ENCODE measurements around the gene SAPCD1. TPM values are rescaled to one million over a fixed set of nuclear protein-coding genes. Genes with fewer than 3 reads are reported as not detected.

Gene SAPCD1
- total and polyA plus RNA-seq, 10 of the 15 experiments (the other 5 are each of a cell fraction or from before 2014, with no cell fraction given): 1.6 to 13.0 (median 5.4) TPM

GRCh38 chr6:31765910-31766794 lies 3.7 kb downstream of the SAPCD1 start (continued):
- TF ChIP-seq E4F1 (IDR thresholded peaks at IDR 0.05; ENCODE audit: borderline replicate concordance, partially characterized antibody) (no peak), ZSCAN29 (IDR thresholded peaks at IDR 0.05) (no peak), TCF7 (IDR thresholded peaks at IDR 0.05; ENCODE audit: borderline replicate concordance) (no peak)

- Histone ChIP-seq H3K4me2 (ENCODE audit: control insufficient read depth, insufficient read depth) (no peak overlapping the region), H3K9me3 (replicated peaks; ENCODE audit: control insufficient read depth, insufficient read depth, low read length) (no peaks in the 10 kb centered on the region), H3K4me1 (ENCODE audit: control insufficient read depth, insufficient read depth, low read length) (no peaks in the 10 kb centered on the region), H2AFZ (ENCODE audit: control insufficient read depth, low read depth, low read length) (no peak overlapping the region), H3K9ac (ENCODE audit: control insufficient read depth, insufficient read depth, low read length) (no peak overlapping the region), H3K36me3 (ENCODE audit: control insufficient read depth in 2 of 2, insufficient read depth in 2 of 2, low read length in 1 of 2) (no peaks in the 10 kb centered on the region), H4K20me1 (ENCODE audit: control insufficient read depth, insufficient read depth) (no peaks in the 10 kb centered on the region), H3K4me3 (no peak overlapping the region), H3K27me3 (replicated peaks in 1 of 2; ENCODE audit: control insufficient read depth in 2 of 2, insufficient read depth in 2 of 2, low read length in 1 of 2) (no peaks in the 10 kb centered on the region), H3K27ac (ENCODE audit: control insufficient read depth, insufficient read depth) (no peak overlapping the region), H3K79me2 (ENCODE audit: control insufficient read depth, insufficient read depth, low read length) (no peaks in the 10 kb centered on the region)
- intact Hi-C loops (cut with micrococcal nuclease; ENCODE audit: unreplicated experiment) (no loop called here), in situ Hi-C loops (cut with MboI) (no loop called here)
- DNase-seq (ENCODE audit: low read depth, low spot score) (no peak), ATAC-seq (no peak), FAIRE-seq (no peak)
- WGBS (ENCODE audit: insufficient coverage, insufficient replicate concordance, low lambda C conversion rate, missing lambda C conversion rate): 78% methylated on average over 6 of the region's 6 CpGs
- ChIA-PET CTCF (interaction anchor here (9.2 kb wide), 1 partner anchor 33 kb away, joined by 208 read pairs; the partner anchor contains the start of genes CLIC1, DDAH2 and MSH5), RAD21 (ENCODE audit: unreplicated experiment) (no interaction called here), POLR2A (no interaction called here), SMC1A (ENCODE audit: uncharacterized antibody, unreplicated experiment) (interaction anchor here (1.6 kb wide), 1 partner anchor 30 kb away, joined by 3 read pairs; no protein-coding TSS in a partner anchor)
- no TSS peak for BruUV-seq (replicated peaks)
- no peak for TF ChIP-seq PKNOX1 (IDR thresholded peaks at IDR 0.05)
- no peak for TF ChIP-seq POLR2AphosphoS2 (IDR thresholded peaks at IDR 0.05; ENCODE audit: low read depth, low read length)
- TF ChIP-seq CUX1 (IDR thresholded peaks at IDR 0.05; ENCODE audit: insufficient replicate concordance, low read depth, low read length): no peak
- no peak for TF ChIP-seq NKRF (conservative IDR thresholded peaks at IDR 0.05)
- no peak for TF ChIP-seq DPF2 (IDR thresholded peaks at IDR 0.05)
- no peak for TF ChIP-seq GABPA (IDR thresholded peaks at IDR 0.05; ENCODE audit: low read depth)
Measured at GRCh38 chr6:31767096-31767645, 4.7 kb downstream of the SAPCD1 start.

Data from GM12878 (cell line).